Osteocyte (in vitro differentiated cells): ENCODE measurements around the gene RAX. TPM values are rescaled to one million over a fixed set of nuclear protein-coding genes. Genes with fewer than 3 reads are reported as not detected.
A peak's percentile ranks its signal among the peaks of the same experiment; 100 is the strongest.

Experiments
- DNase-seq: peaks from one replicate; pipeline ENCODE4 v3.0.0; 2021; ENCODE audit warnings: mixed read lengths; ENCODE audit not compliant: unreplicated experiment; ENCODE audit errors: extremely low spot score
- H3K27ac Mint-ChIP-seq: one replicate; pipeline ENCODE4 v1.8.0; 2021; ENCODE audit warnings: mild to moderate bottlenecking, mixed read lengths; ENCODE audit not compliant: unreplicated experiment
- H3K27me3 Mint-ChIP-seq: one replicate; pipeline ENCODE4 v1.8.0; 2021; ENCODE audit warnings: mixed read lengths; ENCODE audit not compliant: unreplicated experiment
- H3K36me3 Mint-ChIP-seq: one replicate; pipeline ENCODE4 v1.8.0; 2021; ENCODE audit warnings: mixed read lengths; ENCODE audit not compliant: unreplicated experiment
- H3K4me1 Mint-ChIP-seq: one replicate; pipeline ENCODE4 v1.8.0; 2021; ENCODE audit warnings: mixed read lengths; ENCODE audit not compliant: unreplicated experiment
- H3K4me3 Mint-ChIP-seq: one replicate; pipeline ENCODE4 v1.8.0; 2021; ENCODE audit warnings: mild to moderate bottlenecking, moderate library complexity, mixed read lengths; ENCODE audit not compliant: unreplicated experiment
- H3K9me3 Mint-ChIP-seq: one replicate; pipeline ENCODE4 v1.8.0; 2021; ENCODE audit warnings: mixed read lengths; ENCODE audit not compliant: unreplicated experiment
- long read RNA-seq: library from polyadenylated mRNA; unstranded; transcript quantifications from one replicate; pipeline ENCODE4 v2.0.0, GENCODE V29; 2021
- total RNA-seq: library from RNA; stranded (reverse); gene quantifications from 2 replicates; pipeline ENCODE4 v1.2.1, GENCODE V29; 2021
- TF ChIP-seq, protein P1 (sequence below): fragments of 200-600 bp; sonication (generic); IDR thresholded peaks from 2 replicates; pipeline ENCODE4 v1.5.0; 2021; ENCODE audit warnings: antibody characterized with exemption, mild to moderate bottlenecking, moderate library complexity

RAX gene
- not detected in 2 replicates for total RNA-seq
- long read RNA-seq: 0 reads

DNA sequence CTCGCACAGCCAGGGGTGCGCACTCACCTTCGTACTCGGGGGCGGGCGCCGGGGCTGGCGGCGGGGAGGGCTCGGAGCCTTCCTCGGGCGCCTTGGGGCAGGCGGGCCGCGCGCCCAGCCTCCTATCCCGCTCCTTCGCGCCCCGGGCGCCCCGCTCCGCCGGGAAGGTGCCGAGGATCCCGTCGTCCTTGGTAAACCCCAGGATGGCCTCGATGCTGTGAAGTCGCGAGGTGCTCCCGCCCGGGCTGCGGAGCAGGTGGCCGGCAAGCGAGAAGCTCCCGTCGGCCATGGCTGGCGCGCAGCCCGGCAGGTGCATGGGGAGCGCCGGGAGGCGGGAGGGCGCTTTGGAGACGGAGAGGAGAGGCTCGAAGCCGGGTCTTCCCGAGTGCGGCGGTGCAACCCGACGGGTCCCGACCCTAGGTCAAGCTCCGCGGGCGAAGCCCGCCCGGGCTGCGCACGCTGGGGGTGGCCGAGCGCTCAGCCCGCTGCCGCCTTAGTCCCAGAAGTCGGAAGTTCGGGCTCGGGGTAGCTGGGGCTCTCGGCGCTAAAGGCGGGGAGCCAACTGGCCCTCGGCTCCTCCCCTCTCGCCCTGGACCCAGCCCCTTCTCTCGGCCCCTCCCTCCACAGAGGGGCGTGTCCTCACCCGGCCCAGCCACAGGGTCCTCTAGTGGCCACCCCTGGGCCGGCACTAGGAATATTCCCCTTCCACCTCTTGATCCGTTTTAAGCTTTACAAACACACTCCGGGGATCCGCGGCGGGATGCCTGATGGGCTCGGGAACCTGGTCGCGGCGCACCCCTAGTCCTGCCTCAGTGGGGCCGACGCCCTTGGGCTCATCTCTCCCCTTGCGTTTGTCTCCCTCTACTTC is at the start of gene RAX:
Gene RAX (minus strand): TSS at position 564 of the 868 bp plus-strand sequence. CDS start 248 bp downstream, at position 316.
- DNase-seq: no peak
- Mint-ChIP-seq H3K9me3 (no peaks in the 10 kb centered on the region), H3K27ac (no peak within 1 kb of the TSS), H3K27me3 (peaks cover 84% of the 10 kb centered on the region), H3K36me3 (no peaks in the 10 kb centered on the region), H3K4me1 (peaks cover 22% of the 10 kb centered on the region), H3K4me3 (peak within 1 kb of the TSS; percentile 47)
- TF ChIP-seq, protein P1, sequence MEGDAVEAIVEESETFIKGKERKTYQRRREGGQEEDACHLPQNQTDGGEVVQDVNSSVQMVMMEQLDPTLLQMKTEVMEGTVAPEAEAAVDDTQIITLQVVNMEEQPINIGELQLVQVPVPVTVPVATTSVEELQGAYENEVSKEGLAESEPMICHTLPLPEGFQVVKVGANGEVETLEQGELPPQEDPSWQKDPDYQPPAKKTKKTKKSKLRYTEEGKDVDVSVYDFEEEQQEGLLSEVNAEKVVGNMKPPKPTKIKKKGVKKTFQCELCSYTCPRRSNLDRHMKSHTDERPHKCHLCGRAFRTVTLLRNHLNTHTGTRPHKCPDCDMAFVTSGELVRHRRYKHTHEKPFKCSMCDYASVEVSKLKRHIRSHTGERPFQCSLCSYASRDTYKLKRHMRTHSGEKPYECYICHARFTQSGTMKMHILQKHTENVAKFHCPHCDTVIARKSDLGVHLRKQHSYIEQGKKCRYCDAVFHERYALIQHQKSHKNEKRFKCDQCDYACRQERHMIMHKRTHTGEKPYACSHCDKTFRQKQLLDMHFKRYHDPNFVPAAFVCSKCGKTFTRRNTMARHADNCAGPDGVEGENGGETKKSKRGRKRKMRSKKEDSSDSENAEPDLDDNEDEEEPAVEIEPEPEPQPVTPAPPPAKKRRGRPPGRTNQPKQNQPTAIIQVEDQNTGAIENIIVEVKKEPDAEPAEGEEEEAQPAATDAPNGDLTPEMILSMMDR: peak; percentile 30

DNA sequence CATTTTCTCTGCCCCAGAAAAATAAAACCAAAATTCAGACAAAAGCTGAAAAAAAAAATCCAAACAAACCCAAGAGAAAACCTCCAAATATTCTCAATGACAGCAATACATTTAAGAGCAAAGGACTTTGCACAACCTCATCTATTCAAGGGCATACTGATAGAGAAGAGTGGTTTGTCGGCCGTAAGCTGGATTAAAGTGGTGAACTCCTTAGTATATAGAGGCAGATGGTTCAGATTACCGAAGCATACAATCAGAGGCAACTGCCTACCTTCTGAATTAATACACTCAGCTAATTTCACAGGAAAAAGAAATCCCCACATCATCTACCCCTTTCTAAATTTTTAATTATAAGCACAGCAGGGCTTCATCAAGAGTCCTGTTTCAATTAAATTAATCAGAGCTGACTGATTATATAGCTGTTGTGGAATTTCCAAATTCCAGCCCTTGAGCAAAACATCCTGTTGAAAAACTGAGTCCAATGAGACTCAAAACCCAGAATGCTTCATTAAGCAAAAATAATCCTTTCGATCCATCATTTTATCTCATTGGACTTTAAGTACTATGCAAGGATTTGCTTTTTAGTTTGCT is 45.3 kb upstream of the RAX start, which contains the start of gene CPLX4:
Gene CPLX4 (minus strand): TSS at position 190 of the 591 bp plus-strand sequence. CDS start 187 bp downstream, at position 3.
- TF ChIP-seq, protein P1: no peak
- Mint-ChIP-seq H3K4me1 (no peaks in the 10 kb centered on the region), H3K9me3 (no peaks in the 10 kb centered on the region), H3K36me3 (no peaks in the 10 kb centered on the region), H3K27ac (no peak within 1 kb of the TSS), H3K4me3 (no peak within 1 kb of the TSS), H3K27me3 (peaks cover 59% of the 10 kb centered on the region)
- no peak for DNase-seq

DNA sequence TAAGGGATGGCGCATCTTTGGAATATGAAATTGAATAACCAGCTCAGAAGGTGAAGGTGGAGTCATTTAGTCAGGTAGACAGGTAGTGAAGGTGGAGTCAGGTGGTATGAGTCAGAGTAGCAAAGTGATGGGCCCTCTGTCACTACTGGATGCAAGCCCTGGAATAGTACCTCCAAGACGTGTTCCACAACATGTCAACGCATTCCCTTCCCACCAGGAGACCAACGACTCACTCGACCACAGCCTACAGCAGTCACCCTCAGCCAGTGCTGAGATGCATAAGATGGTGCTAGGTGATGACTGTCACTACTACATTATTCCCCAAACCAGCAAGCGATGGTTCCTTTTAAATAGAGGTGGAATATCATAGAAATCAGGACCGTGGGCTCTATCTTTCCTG is 38.4 kb upstream of the RAX start:
- DNase-seq: no peak
- TF ChIP-seq, protein P1: no peak
- Mint-ChIP-seq H3K36me3 (no peaks in the 10 kb centered on the region), H3K27ac (no peak overlapping the region), H3K9me3 (no peaks in the 10 kb centered on the region), H3K4me1 (peaks cover 4% of the 10 kb centered on the region), H3K27me3 (peaks cover 67% of the 10 kb centered on the region), H3K4me3 (no peak overlapping the region)

DNA sequence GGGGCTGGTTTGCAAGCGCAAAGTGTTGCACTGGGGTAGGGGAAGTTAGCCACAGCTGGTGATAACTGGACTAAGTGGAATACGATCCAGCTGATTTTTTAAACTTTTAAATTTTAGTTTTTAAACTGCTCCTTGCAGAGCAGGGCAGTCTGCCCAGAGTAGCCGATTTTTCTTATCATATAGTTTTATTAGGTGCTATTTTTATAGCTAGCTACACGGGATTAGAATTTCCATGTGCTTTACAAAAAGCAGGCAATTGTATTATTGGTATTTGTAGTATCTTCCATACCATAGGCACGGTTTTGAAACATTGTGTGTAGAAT is 35.6 kb upstream of the RAX start:
- TF ChIP-seq, protein P1: no peak
- Mint-ChIP-seq H3K9me3 (no peaks in the 10 kb centered on the region), H3K4me3 (peak overlapping the region; percentile 48), H3K27ac (no peak overlapping the region), H3K27me3 (peaks cover 69% of the 10 kb centered on the region), H3K36me3 (no peaks in the 10 kb centered on the region), H3K4me1 (peaks cover 4% of the 10 kb centered on the region)
- no peak for DNase-seq

DNA sequence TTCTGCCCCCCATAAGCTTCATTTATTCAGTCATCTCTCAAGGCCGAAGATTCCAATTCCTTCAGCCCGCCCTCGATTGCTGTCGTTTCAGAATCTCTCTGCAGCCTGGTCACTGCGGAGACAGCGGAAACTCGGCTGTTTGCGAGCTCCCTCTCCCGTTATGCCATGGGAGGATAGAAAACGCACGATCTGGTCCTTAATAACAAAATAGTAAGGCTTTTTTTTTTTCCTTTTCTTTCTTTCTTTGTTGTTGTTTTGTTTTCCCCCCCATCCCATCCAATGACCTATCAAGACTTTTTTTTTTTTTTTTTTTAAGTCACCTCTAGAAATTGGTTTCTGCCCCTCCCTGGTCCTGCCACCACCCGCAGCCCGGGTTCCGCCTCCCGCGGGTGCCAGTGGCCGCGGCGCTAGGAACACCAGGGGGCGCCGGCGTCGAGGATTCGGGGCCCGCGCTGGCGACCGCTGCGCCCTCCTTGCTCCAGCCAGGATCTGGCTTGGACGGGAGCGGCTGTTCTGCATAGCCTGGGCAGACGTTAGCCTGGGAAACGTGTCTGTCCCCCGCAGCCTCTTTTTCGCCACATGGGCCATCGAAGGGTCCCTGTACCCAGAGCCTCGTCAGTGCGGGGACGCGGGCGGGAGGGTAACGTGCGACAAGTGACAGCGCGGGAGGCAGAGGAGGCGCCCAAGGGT is 35.1 kb upstream of the RAX start:
- Mint-ChIP-seq H3K36me3 (no peaks in the 10 kb centered on the region), H3K9me3 (no peaks in the 10 kb centered on the region), H3K27me3 (peaks cover 69% of the 10 kb centered on the region), H3K27ac (no peak overlapping the region), H3K4me1 (peaks cover 4% of the 10 kb centered on the region), H3K4me3 (peak overlapping the region; percentile 48)
- TF ChIP-seq, protein P1: peak; percentile 95
- peak; percentile 92 for DNase-seq
